Keratinocyte (primary cell): ENCODE data around the gene SCARF2. TPM values are rescaled to one million over a fixed set of nuclear protein-coding genes. Genes with fewer than 3 reads are reported as not detected.

Source experiments
- DNase-seq: peaks from one replicate; pipeline ENCODE4 v3.0.0-alpha.2; 2011; ENCODE audit warnings: low read depth, missing footprints, low spot score
- FAIRE-seq: peaks from 2 replicates; lab custom pipeline; 2011; peaks lifted over from hg19 to GRCh38; lab: Jason Lieb, UNC
- H2AFZ ChIP-seq: 2 replicates; pipeline ENCODE4 v1.6.0; 2012; ENCODE audit warnings: low read length, control low read depth, inconsistent platforms; ENCODE audit not compliant: control insufficient read depth
- H3K27ac ChIP-seq: 2 replicates; pipeline ENCODE4 v1.5.1; 2011; ENCODE audit warnings: low read length; ENCODE audit not compliant: control insufficient read depth, insufficient read depth
- H3K27me3 ChIP-seq: 3 replicates; pipeline ENCODE4 v1.6.0; 2011; ENCODE audit warnings: low read length; ENCODE audit not compliant: control insufficient read depth, insufficient read depth; ENCODE audit errors: extremely low read depth
- H3K36me3 ChIP-seq, 2 experiments: 2 replicates in 1 of 2; 3 replicates in 1 of 2; pipeline ENCODE4 v1.5.1; 2011; ENCODE audit warnings: low read length in 2 of 2, mild to moderate bottlenecking in 1 of 2; ENCODE audit not compliant: control insufficient read depth in 2 of 2, insufficient read depth in 2 of 2; ENCODE audit errors: extremely low read depth in 1 of 2
- H3K4me1 ChIP-seq: 3 replicates; pipeline ENCODE4 v1.5.1; 2011; ENCODE audit warnings: low read length; ENCODE audit not compliant: control insufficient read depth, insufficient read depth; ENCODE audit errors: extremely low read depth
- H3K4me2 ChIP-seq: 3 replicates; pipeline ENCODE4 v1.6.0; 2011; ENCODE audit warnings: low read depth, low read length; ENCODE audit not compliant: control insufficient read depth, insufficient read depth; ENCODE audit errors: extremely low read depth
- H3K4me3 ChIP-seq, 3 experiments: fragments of 200-600 bp in 1 of 3; sonication (generic) in 1 of 3; 2 replicates in 2 of 3; 3 replicates in 1 of 3; pipeline ENCODE4 v1.5.1; 2011 to 2016; ENCODE audit warnings: low read length in 3 of 3, mild to moderate bottlenecking in 3 of 3, control low read depth in 2 of 3, inconsistent platforms in 1 of 3, low read depth in 1 of 3, mixed read lengths in 1 of 3, mixed run types in 1 of 3, moderate library complexity in 1 of 3; ENCODE audit not compliant: control insufficient read depth in 2 of 3, insufficient read depth in 2 of 3; ENCODE audit errors: extremely low read depth in 1 of 3
- H3K79me2 ChIP-seq: 2 replicates; pipeline ENCODE4 v1.6.0; 2012; ENCODE audit warnings: low read length; ENCODE audit not compliant: control insufficient read depth, insufficient read depth
- H3K9ac ChIP-seq: 3 replicates; pipeline ENCODE4 v1.6.0; 2011; ENCODE audit warnings: low read length; ENCODE audit not compliant: control insufficient read depth, insufficient read depth; ENCODE audit errors: extremely low read depth
- H3K9me1 ChIP-seq: 3 replicates; pipeline ENCODE4 v1.6.0; 2011; ENCODE audit warnings: low read length; ENCODE audit not compliant: control insufficient read depth, insufficient read depth; ENCODE audit errors: extremely low read depth
- H3K9me3 ChIP-seq: 2 replicates; pipeline ENCODE4 v1.5.1; 2012; ENCODE audit warnings: low read depth, low read length; ENCODE audit not compliant: control insufficient read depth
- H4K20me1 ChIP-seq: 3 replicates; pipeline ENCODE4 v1.6.0; 2011; ENCODE audit warnings: low read length; ENCODE audit not compliant: control insufficient read depth, insufficient read depth; ENCODE audit errors: extremely low read depth
- EZH2 ChIP-seq: IDR thresholded peaks from one replicate; pipeline ENCODE4 v1.6.1; 2012; ENCODE audit warnings: inconsistent platforms, mild to moderate bottlenecking, low read length, moderate library complexity
- dilution Hi-C: fragments of 300-500 bp; cut with MboI; formaldehyde crosslinking; loops from one replicate; pipeline ENCODE4 v1.7.0; 2020; ENCODE audit warnings: low sequenced_read_pairs; ENCODE audit not compliant: extremely low pct_ligation_motif_present
- polyA plus RNA-seq, 5 experiments: library from polyadenylated mRNA; depleted of rRNA in 3 of 5; stranded (reverse) in 3 of 5; stranded (forward) in 1 of 5; unstranded in 1 of 5; fragments of >200 nt; gene quantifications; 1 replicate in 1 of 5; 2 replicates in 3 of 5; 3 replicates in 1 of 5; pipeline versions ENCODE4 v1.2.1 to v1.2.3, GENCODE V29; 2011 to 2012; ENCODE audit warnings: missing spikeins in 2 of 5, low read depth in 1 of 5, low replicate concordance in 1 of 5
- TF ChIP-seq, protein P1 (sequence below), 3 experiments: IDR thresholded peaks in 1 of 3; conservative IDR thresholded peaks in 1 of 3; optimal IDR thresholded peaks in 1 of 3; 2 replicates in 2 of 3; 3 replicates in 1 of 3; pipeline versions ENCODE3 to v1.5.1; 2011; ENCODE audit warnings: low read length in 3 of 3, mild to moderate bottlenecking in 3 of 3, moderate library complexity in 2 of 3, control low read depth in 1 of 3, inconsistent platforms in 1 of 3; ENCODE audit not compliant: insufficient read depth in 2 of 3; ENCODE audit errors: extremely low read depth in 1 of 3

The SCARF2 gene
- polyA plus RNA-seq, 1 donor (not counting 4 experiments of a cell fraction or from before 2014, with no cell fraction given): 0.05 TPM

DNA sequence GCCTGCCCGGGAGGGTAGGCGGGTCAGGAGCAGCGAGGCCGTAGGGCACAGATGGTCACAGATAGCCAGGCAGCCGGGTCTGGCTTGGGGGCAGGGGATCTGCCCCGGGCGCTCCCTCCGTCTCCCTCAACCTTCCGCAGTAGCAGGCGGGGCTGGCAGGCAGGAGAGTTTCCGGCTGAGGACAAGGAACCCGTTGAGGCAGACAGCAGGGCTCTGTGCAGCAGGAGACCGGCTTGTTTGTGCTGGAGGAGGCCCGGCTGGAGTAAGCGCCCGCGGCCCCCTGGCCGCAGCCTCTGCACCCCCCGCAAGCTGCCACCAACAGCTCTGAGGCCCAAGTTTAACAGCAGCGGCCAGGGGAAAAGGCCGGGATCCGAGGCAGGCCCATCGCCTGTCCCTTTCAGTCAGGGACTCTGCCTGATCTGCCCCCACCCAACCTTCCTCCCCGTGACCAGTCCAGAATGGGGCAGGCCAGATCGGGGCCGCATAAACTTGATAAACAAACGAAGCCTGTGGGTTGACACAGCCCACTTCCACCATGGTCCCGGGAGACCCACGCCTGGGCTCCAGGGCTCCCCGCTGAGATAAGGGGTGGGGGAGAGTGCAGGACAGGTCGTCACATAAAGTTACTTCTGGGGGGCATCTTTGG is 13.6 kb downstream of the SCARF2 start:
- no peaks in the 10 kb centered on the region for H3K36me3 ChIP-seq
- H3K4me1 ChIP-seq: peaks cover 8% of the 10 kb centered on the region
- dilution Hi-C loops: no loop called here
- no peaks in the 10 kb centered on the region for H4K20me1 ChIP-seq
- no peak overlapping the region for H3K4me2 ChIP-seq
- no peaks in the 10 kb centered on the region for H3K79me2 ChIP-seq
- TF ChIP-seq, protein P1, sequence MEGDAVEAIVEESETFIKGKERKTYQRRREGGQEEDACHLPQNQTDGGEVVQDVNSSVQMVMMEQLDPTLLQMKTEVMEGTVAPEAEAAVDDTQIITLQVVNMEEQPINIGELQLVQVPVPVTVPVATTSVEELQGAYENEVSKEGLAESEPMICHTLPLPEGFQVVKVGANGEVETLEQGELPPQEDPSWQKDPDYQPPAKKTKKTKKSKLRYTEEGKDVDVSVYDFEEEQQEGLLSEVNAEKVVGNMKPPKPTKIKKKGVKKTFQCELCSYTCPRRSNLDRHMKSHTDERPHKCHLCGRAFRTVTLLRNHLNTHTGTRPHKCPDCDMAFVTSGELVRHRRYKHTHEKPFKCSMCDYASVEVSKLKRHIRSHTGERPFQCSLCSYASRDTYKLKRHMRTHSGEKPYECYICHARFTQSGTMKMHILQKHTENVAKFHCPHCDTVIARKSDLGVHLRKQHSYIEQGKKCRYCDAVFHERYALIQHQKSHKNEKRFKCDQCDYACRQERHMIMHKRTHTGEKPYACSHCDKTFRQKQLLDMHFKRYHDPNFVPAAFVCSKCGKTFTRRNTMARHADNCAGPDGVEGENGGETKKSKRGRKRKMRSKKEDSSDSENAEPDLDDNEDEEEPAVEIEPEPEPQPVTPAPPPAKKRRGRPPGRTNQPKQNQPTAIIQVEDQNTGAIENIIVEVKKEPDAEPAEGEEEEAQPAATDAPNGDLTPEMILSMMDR (optimal IDR thresholded peaks at IDR 0.05 in 1 of 3, IDR thresholded peaks at IDR 0.05 in 1 of 3, conservative IDR thresholded peaks at IDR 0.05 in 1 of 3; ENCODE audit: extremely low read depth in 1 of 3, insufficient read depth in 2 of 3, low read length in 3 of 3): no peak
- TF ChIP-seq EZH2: no peak
- peaks cover 46% of the 10 kb centered on the region for H3K27me3 ChIP-seq
- H3K9me1 ChIP-seq: no peaks in the 10 kb centered on the region
- FAIRE-seq (no peak), DNase-seq (no peak)
- H2AFZ ChIP-seq: no peak overlapping the region
- H3K9me3 ChIP-seq: no peaks in the 10 kb centered on the region
- H3K9ac ChIP-seq: no peak overlapping the region
- H3K4me3 ChIP-seq: no peak overlapping the region
- H3K27ac ChIP-seq: no peak overlapping the region

DNA sequence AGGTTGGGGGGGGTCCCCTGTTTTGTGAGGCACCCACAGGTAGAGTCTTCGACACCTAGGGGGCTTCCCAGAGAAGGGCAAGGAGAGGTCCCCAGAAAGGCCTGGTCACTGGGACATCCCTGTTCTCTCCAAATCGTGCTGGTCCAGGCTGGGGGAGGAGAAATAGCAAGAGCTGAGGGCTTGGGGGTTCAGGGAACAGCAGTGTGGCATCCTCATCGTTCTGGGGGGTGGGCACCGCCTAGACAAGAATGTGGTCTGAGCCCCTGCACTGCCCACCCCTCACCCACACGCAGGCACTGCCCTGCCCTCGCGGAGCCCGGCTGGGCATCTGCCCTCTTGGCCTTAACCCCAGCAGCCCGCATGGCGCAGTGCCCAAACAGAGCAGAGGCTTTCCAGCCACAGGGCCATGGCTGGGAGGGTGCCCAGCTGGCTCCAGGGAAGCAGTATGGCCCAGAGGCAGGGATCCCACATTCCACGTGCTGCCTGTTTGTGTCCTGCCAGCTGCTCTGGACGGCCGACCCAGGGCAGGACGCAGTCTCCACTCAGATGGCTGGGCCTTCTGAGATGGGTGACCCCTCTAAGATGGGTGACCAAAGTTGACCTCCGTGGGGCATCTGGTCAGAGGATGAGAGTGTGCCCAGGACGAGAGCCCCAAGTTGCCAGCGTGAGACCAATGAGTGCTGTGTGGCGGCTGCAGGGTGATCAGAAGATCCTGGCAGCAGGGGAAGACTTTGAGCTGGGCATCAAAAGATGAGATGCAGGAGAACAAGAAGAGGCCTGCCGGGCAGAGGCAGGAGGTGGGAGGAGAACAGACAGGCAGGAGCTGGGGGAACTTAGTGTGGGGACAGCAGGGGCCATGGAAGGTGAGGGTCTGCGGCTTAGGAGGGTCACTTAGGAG is 14.4 kb downstream of the SCARF2 start:
- no peaks in the 10 kb centered on the region for H3K36me3 ChIP-seq
- no peaks in the 10 kb centered on the region for H3K9me1 ChIP-seq
- TF ChIP-seq, protein P1 (optimal IDR thresholded peaks at IDR 0.05 in 1 of 3, IDR thresholded peaks at IDR 0.05 in 1 of 3, conservative IDR thresholded peaks at IDR 0.05 in 1 of 3; ENCODE audit: extremely low read depth in 1 of 3, insufficient read depth in 2 of 3, low read length in 3 of 3): no peak
- TF ChIP-seq EZH2: no peak
- H3K9ac ChIP-seq: no peak overlapping the region
- H2AFZ ChIP-seq: no peak overlapping the region
- H4K20me1 ChIP-seq: no peaks in the 10 kb centered on the region
- dilution Hi-C loops: no loop called here
- FAIRE-seq (no peak), DNase-seq (no peak)
- no peaks in the 10 kb centered on the region for H3K9me3 ChIP-seq
- peaks cover 5% of the 10 kb centered on the region for H3K4me1 ChIP-seq
- no peak overlapping the region for H3K4me3 ChIP-seq
- peaks cover 39% of the 10 kb centered on the region for H3K27me3 ChIP-seq
- H3K27ac ChIP-seq: no peak overlapping the region
- H3K79me2 ChIP-seq: no peaks in the 10 kb centered on the region
- H3K4me2 ChIP-seq: no peak overlapping the region
